GM19463 (cell line): ENCODE results near the gene KCNH8.

Experiments
- ATAC-seq: cut with Tn5 transposase; IDR thresholded peaks from one replicate; pipeline ENCODE4 v1.9.1; 2021; ENCODE audit warnings: mild to moderate bottlenecking, moderate library complexity; ENCODE audit not compliant: unreplicated experiment

KCNH8 gene

GRCh38 chr3:19248143-19248542, 99.8 kb downstream of the KCNH8 start:
- ATAC-seq = no peak

GRCh38 chr3:19248767-19249166, 100.5 kb downstream of the KCNH8 start:
- no peak for ATAC-seq

- ATAC-seq = no peak
Measured at GRCh38 chr3:19250959-19251610, 102.8 kb downstream of the KCNH8 start.

GRCh38 chr3:19254189-19254588, 105.9 kb downstream of the KCNH8 start:
- no peak for ATAC-seq

- ATAC-seq = no peak
Measured at GRCh38 chr3:19254784-19255338, 106.6 kb downstream of the KCNH8 start.

- ATAC-seq = no peak
Measured at GRCh38 chr3:19256313-19256712, 108.0 kb downstream of the KCNH8 start.

GRCh38 chr3:19263606-19264005, 115.3 kb downstream of the KCNH8 start:
- no peak for ATAC-seq

- no peak for ATAC-seq
Measured at GRCh38 chr3:19264424-19264823, 116.1 kb downstream of the KCNH8 start.

- peak; percentile 43 for ATAC-seq
Measured at GRCh38 chr3:19267040-19267439, 118.7 kb downstream of the KCNH8 start.

GRCh38 chr3:19270481-19270880, 122.2 kb downstream of the KCNH8 start:
- no peak for ATAC-seq

- no peak for ATAC-seq
Measured at GRCh38 chr3:19272296-19272695, 124.0 kb downstream of the KCNH8 start.

GRCh38 chr3:19273091-19273490, 124.8 kb downstream of the KCNH8 start:
- ATAC-seq = no peak

GRCh38 chr3:19274576-19274975, 126.3 kb downstream of the KCNH8 start:
- no peak for ATAC-seq

- ATAC-seq = no peak
Measured at GRCh38 chr3:19284974-19285373, 136.7 kb downstream of the KCNH8 start.

GRCh38 chr3:19293295-19293694, 145.0 kb downstream of the KCNH8 start:
- ATAC-seq = no peak

GRCh38 chr3:19295208-19295607, 146.9 kb downstream of the KCNH8 start:
- no peak for ATAC-seq

- ATAC-seq = no peak
Measured at GRCh38 chr3:19331931-19332330, 183.6 kb downstream of the KCNH8 start.

- ATAC-seq = no peak
Measured at GRCh38 chr3:19334120-19334519, 185.8 kb downstream of the KCNH8 start.

GRCh38 chr3:19338769-19339168, 190.5 kb downstream of the KCNH8 start:
- ATAC-seq = no peak

- no peak for ATAC-seq
Measured at GRCh38 chr3:19342389-19342788, 194.1 kb downstream of the KCNH8 start.

- ATAC-seq = no peak
Measured at GRCh38 chr3:19346759-19347158, 198.4 kb downstream of the KCNH8 start.

GRCh38 chr3:19347671-19348070, 199.4 kb downstream of the KCNH8 start:
- ATAC-seq = no peak

GRCh38 chr3:19348500-19348899, 200.2 kb downstream of the KCNH8 start:
- ATAC-seq = no peak
